GM12878 (cell line): ENCODE data around the gene NEO1. TPM values are rescaled to one million over a fixed set of nuclear protein-coding genes. Genes with fewer than 3 reads are reported as not detected.
"Not testable (repeated sequence)": the region's sequence is repeated elsewhere in the genome, so short reads cannot be mapped to it uniquely, and the experiment has no call there.

Experiments used
- ATAC-seq: fragments of 200-7000 bp; cut with Tn5 transposase; 3 replicates; pipeline ENCODE4 v1.9.1; 2020; ENCODE audit warnings: mild to moderate bottlenecking, moderate library complexity
- BruUV-seq: library from RNA; stranded (reverse); fragments of 400-500 nt; replicated peaks from 2 replicates; lab custom pipeline; 2021; lab: Mats Ljungman, UMichigan
- CTCF ChIA-PET: fragments of 300-600 bp; sonication (Branson Sonifier 250); formaldehyde crosslinking; extraction: SDS; loops from one replicate; lab custom pipeline; 2021; ENCODE audit warnings: inconsistent platforms; lab: Yijun Ruan, JAX
- POLR2A ChIA-PET: fragments of 350-600 bp; formaldehyde crosslinking; extraction: SDS; loops from one replicate; lab custom pipeline; 2021; ENCODE audit warnings: inconsistent platforms; lab: Charles Lee
- RAD21 ChIA-PET: fragments of 300-600 bp; sonication (Branson Sonifier 250); formaldehyde crosslinking; loops from one replicate; lab custom pipeline; 2023; ENCODE audit warnings: antibody characterized with exemption; ENCODE audit not compliant: unreplicated experiment; lab: Charles Lee
- SMC1A ChIA-PET: fragments of 300-600 bp; sonication (Branson Sonifier 250); formaldehyde crosslinking; loops from one replicate; lab custom pipeline; 2023; ENCODE audit not compliant: unreplicated experiment, uncharacterized antibody; lab: Charles Lee
- DNase-seq: peaks from one replicate; pipeline ENCODE4 v3.0.0-alpha.2; 2011; ENCODE audit warnings: low read depth, low spot score
- FAIRE-seq: peaks from 3 replicates; lab custom pipeline; 2011; peaks lifted over from hg19 to GRCh38; lab: Jason Lieb, UNC
- H2AFZ ChIP-seq: 2 replicates; pipeline ENCODE4 v1.6.0; 2011; ENCODE audit warnings: low read depth, low read length, control low read depth; ENCODE audit not compliant: control insufficient read depth
- H3K27ac ChIP-seq: 2 replicates; pipeline ENCODE4 v1.5.1; 2011; ENCODE audit warnings: control low read depth; ENCODE audit not compliant: control insufficient read depth, insufficient read depth
- H3K27me3 ChIP-seq, 2 experiments: replicated peaks in 1 of 2; 2 replicates each; pipeline versions ENCODE4 v1.6.0 to v1.6.1; 2011; ENCODE audit warnings: low read length in 1 of 2; ENCODE audit not compliant: control insufficient read depth in 2 of 2, insufficient read depth in 2 of 2
- H3K36me3 ChIP-seq, 2 experiments: 2 replicates each; pipeline ENCODE4 v1.5.1; 2011; ENCODE audit warnings: low read length in 1 of 2; ENCODE audit not compliant: control insufficient read depth in 2 of 2, insufficient read depth in 2 of 2
- H3K4me1 ChIP-seq: 2 replicates; pipeline ENCODE4 v1.6.1; 2011; ENCODE audit warnings: mild to moderate bottlenecking, low read length, moderate library complexity, mixed read lengths; ENCODE audit not compliant: control insufficient read depth, insufficient read depth
- H3K4me2 ChIP-seq: 2 replicates; pipeline ENCODE4 v1.6.0; 2011; ENCODE audit warnings: control low read depth; ENCODE audit not compliant: control insufficient read depth, insufficient read depth
- H3K4me3 ChIP-seq: fragments of 200-600 bp; sonication (generic); 2 replicates; pipeline ENCODE4 v1.5.1; 2016
- H3K79me2 ChIP-seq: 2 replicates; pipeline ENCODE4 v1.6.0; 2011; ENCODE audit warnings: low read length; ENCODE audit not compliant: control insufficient read depth, insufficient read depth
- H3K9ac ChIP-seq: 2 replicates; pipeline ENCODE4 v1.8.0; 2011; ENCODE audit warnings: low read length, control low read depth, mixed read lengths; ENCODE audit not compliant: control insufficient read depth, insufficient read depth
- H3K9me3 ChIP-seq: replicated peaks from 3 replicates; pipeline ENCODE4 v1.5.1; 2011; ENCODE audit warnings: mild to moderate bottlenecking, low read length; ENCODE audit not compliant: control insufficient read depth, insufficient read depth
- H4K20me1 ChIP-seq: 2 replicates; pipeline ENCODE4 v1.6.0; 2011; ENCODE audit not compliant: control insufficient read depth, insufficient read depth
- ATF7 ChIP-seq: fragments of 450-650 bp; IDR thresholded peaks from 2 replicates; pipeline ENCODE4 v1.6.1; 2016; ENCODE audit warnings: low read depth, mild to moderate bottlenecking
- MYB ChIP-seq: fragments of 150-350 bp; IDR thresholded peaks from 2 replicates; pipeline ENCODE4 v1.6.1; 2014; ENCODE audit warnings: mild to moderate bottlenecking, low read depth, low read length, borderline replicate concordance
- TCF7 ChIP-seq: IDR thresholded peaks from 2 replicates; pipeline ENCODE4 v1.6.1; 2014; ENCODE audit warnings: antibody characterized with exemption, borderline replicate concordance
- USF2 ChIP-seq: IDR thresholded peaks from 2 replicates; pipeline ENCODE4 v1.6.1; 2011; ENCODE audit warnings: low read depth, low read length, improper control_type of control experiment, borderline replicate concordance
- WGBS: methylation state at CpG from one replicate; pipeline ENCODE4 v1.1.6; 2016; ENCODE audit warnings: low lambda C conversion rate; ENCODE audit not compliant: insufficient replicate concordance, insufficient coverage; ENCODE audit errors: missing lambda C conversion rate; 5-methylcytosine and 5-hydroxymethylcytosine counted together
- in situ Hi-C: fragments of 300-500 bp; cut with MboI; formaldehyde crosslinking; loops from 9 replicates; pipeline ENCODE4 v1.14.3; 2018; ENCODE audit warnings: mixed read lengths
- intact Hi-C: fragments of 100-400 bp; cut with micrococcal nuclease; formaldehyde crosslinking; loops from one replicate; pipeline ENCODE4 v1.14.2; 2022; ENCODE audit not compliant: unreplicated experiment
- polyA plus RNA-seq, 11 experiments: library from polyadenylated mRNA; depleted of rRNA in 4 of 11; unstranded in 6 of 11; stranded (reverse) in 5 of 11; fragments of >200 nt; fragmentation: Nextera tagmentation in 4 of 11; fragmentation: Illumina TruSeq in 1 of 11; extraction: Ambion mirVana in 4 of 11; extraction: Trizol in 1 of 11; gene quantifications; 1 replicate in 1 of 11; 2 replicates in 10 of 11; pipeline versions ENCODE4 v1.2.1 to v1.2.3, GENCODE V29; 2011 to 2016; ENCODE audit warnings: inconsistent platforms in 2 of 11, missing spikeins in 2 of 11, low read depth in 1 of 11
- total RNA-seq, 4 experiments: library from RNA; depleted of rRNA in 3 of 4; stranded (reverse); fragments of >200 nt in 3 of 4; fragmentation: Illumina TruSeq in 1 of 4; extraction: Trizol in 1 of 4; gene quantifications; 2 replicates each; pipeline versions ENCODE4 v1.2.1 to v1.2.3, GENCODE V29; 2013 to 2021

Gene NEO1
- total and polyA plus RNA-seq, 10 of the 15 experiments (the other 5 are each of a cell fraction or from before 2014, with no cell fraction given) = 0.03 to 2.0 (median 0.32) TPM

GRCh38 chr15:73212424-73212823 lies 160.2 kb downstream of the NEO1 start:
- no peaks in the 10 kb centered on the region for H3K79me2 ChIP-seq
- no peak for TF ChIP-seq MYB
- no peak for TF ChIP-seq TCF7
- no peak for TF ChIP-seq ATF7
- no peak for TF ChIP-seq USF2
- CTCF ChIA-PET = no interaction called here
- H3K4me2 ChIP-seq = no peak overlapping the region
- in situ Hi-C loops = no loop called here
- 9% methylated on average over 1 of the region's 1 CpG for WGBS
- FAIRE-seq (no peak), ATAC-seq (no peak), DNase-seq (no peak)
- H3K4me3 ChIP-seq = no peak overlapping the region
- SMC1A ChIA-PET = no interaction called here
- no peaks in the 10 kb centered on the region for H3K36me3 ChIP-seq
- no peaks in the 10 kb centered on the region for H3K4me1 ChIP-seq
- H2AFZ ChIP-seq = no peak overlapping the region
- RAD21 ChIA-PET = no interaction called here
- intact Hi-C loops = no loop called here
- no peak overlapping the region for H3K27ac ChIP-seq
- H3K27me3 ChIP-seq = no peaks in the 10 kb centered on the region
- H4K20me1 ChIP-seq = no peaks in the 10 kb centered on the region
- POLR2A ChIA-PET = no interaction called here
- no TSS peak for BruUV-seq
- H3K9ac ChIP-seq = no peak overlapping the region
- H3K9me3 ChIP-seq = no peaks in the 10 kb centered on the region

GRCh38 chr15:73221450-73221849 lies 169.2 kb downstream of the NEO1 start:
- FAIRE-seq, in situ Hi-C loops, CTCF ChIA-PET, H3K9ac ChIP-seq, BruUV-seq, H3K27me3 ChIP-seq, H3K9me3 ChIP-seq, H3K27ac ChIP-seq, SMC1A ChIA-PET, intact Hi-C loops, ATAC-seq, DNase-seq, H4K20me1 ChIP-seq, H3K36me3 ChIP-seq, H2AFZ ChIP-seq, H3K79me2 ChIP-seq, H3K4me1 ChIP-seq, POLR2A ChIA-PET, H3K4me2 ChIP-seq, H3K4me3 ChIP-seq: not testable (repeated sequence)
- 52% methylated on average over 11 of the region's 11 CpGs for WGBS
- RAD21 ChIA-PET = interaction anchor here (0.6 kb wide), 1 partner anchor 1503 kb away, joined by 4 read pairs; no protein-coding TSS in a partner anchor
